Ovary (tissue), 3 donors: ENCODE data around the gene BICDL2.

Experiments
- CTCF ChIP-seq, 3 donors: fragments of 450-650 bp in 2 of 3; fragments of 200-600 bp in 1 of 3; IDR thresholded peaks; one replicate each; pipeline versions ENCODE4 v1.5.1 to v1.8.0; 2016 to 2022; ENCODE audit warnings: antibody characterized with exemption in 3 of 3, mild to moderate bottlenecking in 1 of 3
- EP300 ChIP-seq: sonication (generic); formaldehyde crosslinking; IDR thresholded peaks from one replicate; pipeline ENCODE4 v1.6.1; 2017; ENCODE audit warnings: antibody characterized with exemption
- POLR2A ChIP-seq: fragments of 450-650 bp; IDR thresholded peaks from one replicate; pipeline ENCODE4 v1.6.1; 2017; ENCODE audit warnings: antibody characterized with exemption, mild to moderate bottlenecking, moderate library complexity
- donor health status: DM: no; HTN: no; CAD: no.

- TF ChIP-seq CTCF (IDR thresholded peaks at IDR 0.05), result peak in 1 of 3 donors; percentile 18
- TF ChIP-seq POLR2A, result peak; percentile 62
- no peak for TF ChIP-seq EP300
Observed at GRCh38 chr16:3023669-3024478, 12.9 kb downstream of the BICDL2 start, which contains the start of the genes HCFC1R1 and THOC6.
